ENCODE data around the gene ELP4. TPM values are rescaled to one million over a fixed set of nuclear protein-coding genes. Genes with fewer than 3 reads are reported as not detected.
"Not testable (repeated sequence)": the region's sequence is repeated elsewhere in the genome, so short reads cannot be mapped to it uniquely, and the experiment has no call there.

ELP4 gene
- total RNA-seq, 1 experiment from 2014 or later = 13.0 TPM

- Histone ChIP-seq H3K27me3 (no peaks in the 10 kb centered on the region), H3K4me3 (no peak overlapping the region), H3K36me3 (no peaks in the 10 kb centered on the region), H3K9me3 (no peaks in the 10 kb centered on the region)
- no peak for DNase-seq
Observed at GRCh38 chr11:31656051-31656450, 146.5 kb downstream of the ELP4 start.

GRCh38 chr11:31657091-31657490 lies 147.5 kb downstream of the ELP4 start:
- H3K36me3 ChIP-seq = no peaks in the 10 kb centered on the region
- no peak for DNase-seq
- H3K9me3 ChIP-seq = no peaks in the 10 kb centered on the region
- no peak overlapping the region for H3K4me3 ChIP-seq
- no peaks in the 10 kb centered on the region for H3K27me3 ChIP-seq

DNA sequence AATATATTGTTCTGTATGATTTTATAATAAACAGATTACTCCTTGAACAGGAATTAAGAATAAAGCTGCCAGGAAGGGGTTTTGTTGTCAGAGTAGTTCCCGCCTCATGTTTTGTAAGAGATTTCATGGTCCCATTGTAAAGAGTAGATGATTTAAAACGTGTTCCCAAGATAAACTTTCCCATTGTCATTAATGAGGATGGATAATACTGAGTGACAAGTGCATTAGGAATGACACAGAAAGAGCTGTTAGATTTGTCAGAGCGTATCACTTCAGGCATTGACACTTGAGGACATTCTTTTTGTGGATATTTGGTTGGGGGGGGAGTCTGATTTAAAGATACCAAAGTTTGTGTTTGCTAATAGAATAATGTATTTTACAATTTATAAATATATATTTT lies 154.6 kb downstream of the ELP4 start:
- no peak for DNase-seq
- no peaks in the 10 kb centered on the region for H3K9me3 ChIP-seq
- H3K36me3 ChIP-seq = no peaks in the 10 kb centered on the region
- no peak overlapping the region for H3K4me3 ChIP-seq
- no peaks in the 10 kb centered on the region for H3K27me3 ChIP-seq

DNA sequence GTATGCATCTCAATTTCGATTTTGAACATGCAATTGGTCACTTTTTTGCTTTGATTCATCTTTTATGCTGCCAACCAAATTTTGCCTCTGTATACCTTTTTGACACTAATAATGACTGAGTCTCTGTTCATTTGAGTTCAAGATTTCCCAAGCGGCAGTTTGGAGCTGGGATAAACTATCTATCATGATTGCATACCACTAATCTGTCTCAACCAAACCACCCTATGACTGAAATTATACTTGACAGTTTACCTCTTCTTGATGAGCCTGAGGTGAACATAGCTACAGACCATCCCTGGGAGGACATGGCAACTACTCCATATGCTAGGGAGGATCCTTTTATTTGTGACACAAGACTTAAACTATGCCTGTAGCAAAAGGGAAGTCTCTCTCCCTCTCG lies 155.4 kb downstream of the ELP4 start:
- H3K4me3 ChIP-seq = no peak overlapping the region
- no peak for DNase-seq
- H3K36me3 ChIP-seq = no peaks in the 10 kb centered on the region
- H3K27me3 ChIP-seq = no peaks in the 10 kb centered on the region
- H3K9me3 ChIP-seq = no peaks in the 10 kb centered on the region

DNA sequence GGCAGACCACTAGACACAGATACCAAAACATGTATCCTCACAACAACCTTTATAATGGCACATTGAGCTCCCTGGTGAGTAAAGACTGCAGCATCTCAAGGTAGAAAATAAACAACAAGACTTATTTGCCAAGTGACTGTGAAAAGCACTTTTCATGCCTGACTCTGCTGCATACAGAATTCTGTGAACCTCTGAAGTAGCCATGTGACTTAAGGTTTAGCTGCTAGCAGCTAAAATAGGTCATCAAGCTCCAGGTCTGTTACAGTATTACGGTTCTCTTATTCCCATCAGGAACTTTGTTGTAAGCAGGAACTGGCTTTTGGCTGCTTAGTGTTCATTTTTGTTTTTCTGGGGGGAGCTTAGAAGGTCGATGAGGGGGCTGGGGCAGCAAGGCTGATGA lies 162.1 kb downstream of the ELP4 start:
- no peaks in the 10 kb centered on the region for H3K9me3 ChIP-seq
- H3K36me3 ChIP-seq = no peaks in the 10 kb centered on the region
- H3K27me3 ChIP-seq = no peaks in the 10 kb centered on the region
- no peak for DNase-seq
- H3K4me3 ChIP-seq = no peak overlapping the region

DNA sequence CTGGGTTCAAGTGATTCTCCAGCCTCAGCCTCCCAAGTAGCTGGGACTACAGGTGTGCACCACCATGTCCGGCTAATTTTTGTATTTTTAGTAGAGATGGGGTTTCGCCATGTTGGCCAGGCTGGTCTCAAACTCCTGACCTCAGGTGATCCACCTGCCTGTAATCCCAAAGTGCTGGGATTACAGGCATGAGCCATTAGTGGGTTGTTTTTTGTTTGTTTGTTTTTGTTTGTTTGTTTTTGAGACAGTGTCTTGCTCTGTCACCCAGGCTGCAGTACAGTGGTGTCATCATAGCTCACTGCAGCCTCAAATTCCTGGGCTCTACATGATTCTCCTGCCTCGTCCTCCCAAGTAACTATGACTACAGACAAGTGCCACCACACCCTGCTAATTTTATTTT lies 163.5 kb downstream of the ELP4 start:
- H3K4me3 ChIP-seq, H3K9me3 ChIP-seq, H3K27me3 ChIP-seq, DNase-seq, H3K36me3 ChIP-seq: not testable (repeated sequence)

- no peaks in the 10 kb centered on the region for H3K9me3 ChIP-seq
- H3K4me3 ChIP-seq = no peak overlapping the region
- no peaks in the 10 kb centered on the region for H3K27me3 ChIP-seq
- no peak for DNase-seq
- no peaks in the 10 kb centered on the region for H3K36me3 ChIP-seq
Observed at GRCh38 chr11:31676280-31676982, 166.9 kb downstream of the ELP4 start.

DNA sequence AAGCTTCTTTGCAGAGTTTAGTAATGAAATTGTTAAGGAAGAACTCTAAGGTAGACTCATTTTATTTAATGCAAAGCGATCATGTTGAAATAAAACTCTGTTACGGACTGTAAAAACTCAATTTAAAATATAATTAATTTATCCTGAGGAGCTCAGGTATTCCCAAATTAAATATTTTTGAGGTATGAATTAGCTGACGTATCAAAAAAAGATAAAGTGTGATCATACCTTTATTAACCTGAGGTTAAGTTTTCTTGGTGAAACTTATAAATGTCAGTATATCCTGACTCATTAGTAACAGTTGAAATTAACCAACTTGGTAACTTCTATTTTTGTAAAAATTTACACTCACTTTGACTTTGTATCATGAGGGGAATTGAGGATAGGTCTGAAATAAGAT lies 171.2 kb downstream of the ELP4 start:
- Histone ChIP-seq H3K27me3 (no peaks in the 10 kb centered on the region), H3K36me3 (no peaks in the 10 kb centered on the region), H3K4me3 (no peak overlapping the region), H3K9me3 (no peaks in the 10 kb centered on the region)
- no peak for DNase-seq

DNA sequence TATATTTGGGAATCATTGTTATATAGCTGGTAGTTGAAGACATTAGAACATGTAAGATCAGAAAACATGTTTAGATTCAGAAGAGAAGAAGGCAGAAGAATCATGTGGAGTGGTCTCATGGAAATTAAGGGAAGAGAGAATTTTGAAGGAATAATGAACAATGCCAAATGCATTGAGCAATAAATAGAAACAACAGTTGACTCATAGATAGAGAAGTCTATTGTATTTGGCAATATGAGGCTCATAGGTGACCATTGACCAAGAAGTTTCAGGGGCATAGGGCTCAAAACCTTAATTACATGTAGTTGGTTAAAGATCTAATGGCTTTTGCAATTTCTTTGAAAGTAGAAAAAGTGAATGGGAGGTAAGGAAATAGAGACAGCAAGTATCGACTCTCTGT lies 177.7 kb downstream of the ELP4 start:
- no peaks in the 10 kb centered on the region for H3K27me3 ChIP-seq
- no peak for DNase-seq
- H3K4me3 ChIP-seq = no peak overlapping the region
- no peaks in the 10 kb centered on the region for H3K36me3 ChIP-seq
- H3K9me3 ChIP-seq = no peaks in the 10 kb centered on the region

DNA sequence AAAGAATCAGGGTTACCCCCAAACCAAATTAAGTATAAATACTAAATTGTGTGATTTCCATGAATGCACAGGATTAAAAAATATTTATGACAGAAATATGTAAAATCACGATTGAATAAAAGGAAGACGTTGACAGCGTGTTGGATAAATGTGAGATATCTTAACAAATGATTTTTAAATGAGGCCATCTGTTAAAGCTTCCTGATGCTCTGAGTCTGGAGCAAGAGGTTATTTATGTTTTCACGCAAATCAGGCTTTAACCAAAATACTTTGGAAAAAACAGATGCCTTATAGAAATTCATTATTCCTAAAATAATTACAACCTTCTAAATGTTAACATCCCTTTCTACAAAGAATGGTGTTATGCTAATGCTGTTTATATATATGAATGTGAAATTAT lies 178.3 kb downstream of the ELP4 start:
- Histone ChIP-seq H3K4me3 (no peak overlapping the region), H3K9me3 (no peaks in the 10 kb centered on the region), H3K36me3 (no peaks in the 10 kb centered on the region), H3K27me3 (no peaks in the 10 kb centered on the region)
- no peak for DNase-seq

- Histone ChIP-seq H3K36me3 (no peaks in the 10 kb centered on the region), H3K9me3 (no peaks in the 10 kb centered on the region), H3K27me3 (no peaks in the 10 kb centered on the region), H3K4me3 (no peak overlapping the region)
- no peak for DNase-seq
Observed at GRCh38 chr11:31689559-31689958, 180.0 kb downstream of the ELP4 start.

- H3K9me3 ChIP-seq = no peaks in the 10 kb centered on the region
- H3K4me3 ChIP-seq = no peak overlapping the region
- no peaks in the 10 kb centered on the region for H3K36me3 ChIP-seq
- no peaks in the 10 kb centered on the region for H3K27me3 ChIP-seq
- no peak for DNase-seq
Observed at GRCh38 chr11:31690041-31690440, 180.5 kb downstream of the ELP4 start.

DNA sequence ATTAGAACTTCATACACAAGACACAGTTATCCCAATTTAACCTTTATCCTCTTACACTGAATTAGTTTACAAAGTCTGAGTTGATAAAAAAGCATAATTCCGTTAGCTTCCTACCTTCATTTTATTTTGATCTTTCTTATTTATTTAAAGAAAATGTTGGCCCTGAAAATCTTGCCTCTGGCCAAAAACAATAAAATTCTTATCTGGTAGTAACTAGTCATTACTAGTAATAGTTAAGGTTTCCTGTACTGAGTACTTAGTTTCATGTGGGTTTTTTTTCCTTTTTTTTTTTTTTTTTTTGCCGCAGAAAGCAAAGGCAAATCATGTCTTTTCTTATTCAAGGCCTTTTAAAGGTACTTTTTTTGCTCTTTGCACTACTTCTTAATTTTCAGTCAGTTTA lies 180.9 kb downstream of the ELP4 start:
- H3K4me3 ChIP-seq = no peak overlapping the region
- H3K36me3 ChIP-seq = no peaks in the 10 kb centered on the region
- no peaks in the 10 kb centered on the region for H3K27me3 ChIP-seq
- no peak for DNase-seq
- H3K9me3 ChIP-seq = no peaks in the 10 kb centered on the region

DNA sequence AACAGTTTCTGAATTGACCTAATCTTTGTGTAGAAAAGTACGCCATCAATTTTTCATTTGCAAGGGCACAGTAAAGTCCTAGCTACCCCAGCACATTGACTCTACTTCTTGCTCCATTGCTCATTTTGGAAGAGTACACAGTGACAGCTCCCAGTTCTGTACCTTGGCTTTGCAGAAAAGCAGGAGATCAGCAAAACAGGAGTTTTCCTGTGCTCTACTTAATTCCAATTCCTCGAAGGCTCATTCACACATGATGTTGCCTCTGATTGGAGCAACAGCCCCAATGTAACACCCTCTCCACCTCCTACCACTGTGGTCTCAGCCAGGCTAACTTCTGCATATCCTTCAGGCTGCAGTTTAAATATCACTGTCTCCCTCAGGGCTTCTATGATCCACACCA lies 182.9 kb downstream of the ELP4 start:
- Histone ChIP-seq H3K36me3 (no peaks in the 10 kb centered on the region), H3K27me3 (no peaks in the 10 kb centered on the region), H3K9me3 (no peaks in the 10 kb centered on the region), H3K4me3 (no peak overlapping the region)
- DNase-seq = no peak

DNA sequence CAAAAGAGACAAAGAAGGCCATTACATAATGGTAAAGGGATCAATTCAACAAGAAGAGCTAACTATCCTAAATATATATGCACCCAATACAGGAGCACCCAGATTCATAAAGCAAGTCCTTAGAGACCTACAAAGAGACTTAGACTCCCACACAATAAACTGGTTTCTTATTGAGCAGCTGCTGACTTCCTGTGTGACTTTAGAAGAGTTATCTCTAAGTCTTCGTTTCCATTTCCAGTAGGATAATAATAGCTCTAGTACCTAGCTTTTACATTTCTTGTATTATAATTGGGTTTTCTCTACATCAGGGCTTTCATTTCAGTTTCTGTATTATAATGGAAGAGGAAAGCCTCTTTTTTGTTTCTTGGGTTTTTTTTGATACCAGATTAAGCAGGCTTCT lies 187.5 kb downstream of the ELP4 start:
- not testable (repeated sequence) for H3K27me3 ChIP-seq

GRCh38 chr11:31699066-31699465 lies 189.5 kb downstream of the ELP4 start:
- Histone ChIP-seq H3K36me3 (no peaks in the 10 kb centered on the region), H3K27me3 (no peaks in the 10 kb centered on the region), H3K4me3 (no peak overlapping the region), H3K9me3 (no peaks in the 10 kb centered on the region)
- DNase-seq = no peak

More for the DNA sequence above, 187.5 kb downstream of the ELP4 start:
- H3K9me3 ChIP-seq, DNase-seq, H3K36me3 ChIP-seq, H3K4me3 ChIP-seq: not testable (repeated sequence)

GRCh38 chr11:31702966-31703365 lies 193.4 kb downstream of the ELP4 start:
- DNase-seq = no peak

GRCh38 chr11:31706357-31706756 lies 196.8 kb downstream of the ELP4 start:
- no peaks in the 10 kb centered on the region for H3K9me3 ChIP-seq
- DNase-seq = no peak
- H3K27me3 ChIP-seq = no peaks in the 10 kb centered on the region
- H3K4me3 ChIP-seq = no peak overlapping the region
- no peaks in the 10 kb centered on the region for H3K36me3 ChIP-seq

More at GRCh38 chr11:31702966-31703365, 193.4 kb downstream of the ELP4 start:
- Histone ChIP-seq H3K4me3 (no peak overlapping the region), H3K27me3 (no peaks in the 10 kb centered on the region), H3K9me3 (no peaks in the 10 kb centered on the region), H3K36me3 (no peaks in the 10 kb centered on the region)

DNA sequence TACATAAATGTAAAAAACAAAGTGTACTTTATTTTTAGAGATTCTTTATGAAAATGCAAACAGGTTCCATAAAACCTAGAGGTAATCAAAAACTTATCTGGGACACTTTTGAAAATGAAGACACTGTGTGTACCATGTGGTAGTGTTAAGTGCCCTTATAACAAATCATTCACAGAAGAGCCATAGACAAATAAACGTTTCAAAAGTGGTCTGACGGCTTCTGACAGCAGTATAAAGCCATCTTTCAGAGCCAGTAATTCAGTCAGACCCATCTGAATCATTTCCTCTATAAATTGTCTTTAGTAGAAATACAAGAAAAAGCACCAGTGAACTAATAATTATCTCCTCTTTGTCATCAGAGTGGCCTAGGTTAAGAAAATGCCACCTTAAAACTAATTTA lies 201.6 kb downstream of the ELP4 start:
- no peak for DNase-seq
- Histone ChIP-seq H3K9me3 (no peaks in the 10 kb centered on the region), H3K4me3 (no peak overlapping the region), H3K36me3 (no peaks in the 10 kb centered on the region), H3K27me3 (no peaks in the 10 kb centered on the region)
